BE2C (cell line): Measurements from ENCODE around the gene METTL25.
A peak's percentile ranks its signal among the peaks of the same experiment; 100 is the strongest.
"Not testable (repeated sequence)": the region's sequence is repeated elsewhere in the genome, so short reads cannot be mapped to it uniquely, and the experiment has no call there.

Experiments
- DNase-seq: peaks from one replicate; pipeline ENCODE4 v3.0.0-alpha.2; 2020
- H3K27me3 ChIP-seq: fragments of 250-450 bp; sonication (Bioruptor Pico); 2 replicates; pipeline ENCODE4 v1.5.1; 2020; ENCODE audit warnings: mild to moderate bottlenecking
- H3K36me3 ChIP-seq: fragments of 250-450 bp; sonication (Bioruptor Pico); 2 replicates; pipeline ENCODE4 v1.5.1; 2020; ENCODE audit warnings: mild to moderate bottlenecking
- H3K4me1 ChIP-seq: fragments of 250-450 bp; sonication (Bioruptor Pico); 2 replicates; pipeline ENCODE4 v1.5.1; 2020
- H3K4me3 ChIP-seq: 2 replicates; pipeline ENCODE4 v1.5.1; 2011; ENCODE audit warnings: low read depth, low read length
- H3K9me3 ChIP-seq: fragments of 250-450 bp; sonication (Bioruptor Pico); 2 replicates; pipeline ENCODE4 v1.5.1; 2020
- TF ChIP-seq, protein P1 (sequence below): IDR thresholded peaks from 2 replicates; pipeline ENCODE4 v1.5.1; 2012; ENCODE audit warnings: mild to moderate bottlenecking, low read depth, low read length

Gene METTL25

DNA sequence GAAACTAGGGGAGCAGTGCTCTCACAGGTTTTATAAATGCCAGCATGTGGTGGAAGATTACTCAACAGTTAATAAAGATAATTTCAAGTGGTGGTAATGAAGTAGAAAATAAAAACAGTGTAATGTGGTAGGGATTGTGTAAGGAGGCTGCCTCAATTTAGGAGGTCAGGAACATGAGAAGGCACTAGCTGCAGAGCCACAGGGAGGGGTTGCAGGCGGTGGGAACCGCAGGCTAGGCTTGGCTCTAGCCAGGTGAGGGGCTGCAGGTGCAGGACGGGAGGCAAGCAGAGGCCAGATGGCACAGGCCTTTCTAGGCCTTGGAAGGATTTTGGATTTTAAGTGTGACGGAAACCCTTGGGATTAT lies 768 bp downstream of the METTL25 start:
- H3K9me3 ChIP-seq: no peaks in the 10 kb centered on the region
- TF ChIP-seq, protein P1, sequence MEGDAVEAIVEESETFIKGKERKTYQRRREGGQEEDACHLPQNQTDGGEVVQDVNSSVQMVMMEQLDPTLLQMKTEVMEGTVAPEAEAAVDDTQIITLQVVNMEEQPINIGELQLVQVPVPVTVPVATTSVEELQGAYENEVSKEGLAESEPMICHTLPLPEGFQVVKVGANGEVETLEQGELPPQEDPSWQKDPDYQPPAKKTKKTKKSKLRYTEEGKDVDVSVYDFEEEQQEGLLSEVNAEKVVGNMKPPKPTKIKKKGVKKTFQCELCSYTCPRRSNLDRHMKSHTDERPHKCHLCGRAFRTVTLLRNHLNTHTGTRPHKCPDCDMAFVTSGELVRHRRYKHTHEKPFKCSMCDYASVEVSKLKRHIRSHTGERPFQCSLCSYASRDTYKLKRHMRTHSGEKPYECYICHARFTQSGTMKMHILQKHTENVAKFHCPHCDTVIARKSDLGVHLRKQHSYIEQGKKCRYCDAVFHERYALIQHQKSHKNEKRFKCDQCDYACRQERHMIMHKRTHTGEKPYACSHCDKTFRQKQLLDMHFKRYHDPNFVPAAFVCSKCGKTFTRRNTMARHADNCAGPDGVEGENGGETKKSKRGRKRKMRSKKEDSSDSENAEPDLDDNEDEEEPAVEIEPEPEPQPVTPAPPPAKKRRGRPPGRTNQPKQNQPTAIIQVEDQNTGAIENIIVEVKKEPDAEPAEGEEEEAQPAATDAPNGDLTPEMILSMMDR: no peak
- DNase-seq: no peak
- peak overlapping the region; percentile 81 for H3K4me3 ChIP-seq
- H3K27me3 ChIP-seq: no peaks in the 10 kb centered on the region
- H3K36me3 ChIP-seq: peaks cover 27% of the 10 kb centered on the region
- no peaks in the 10 kb centered on the region for H3K4me1 ChIP-seq

- H3K4me1 ChIP-seq, H3K27me3 ChIP-seq, H3K9me3 ChIP-seq, H3K4me3 ChIP-seq, DNase-seq: not testable (repeated sequence)
- H3K36me3 ChIP-seq: peaks cover 11% of the 10 kb centered on the region; the same call in 1 of the 2 replicates
Measured at GRCh38 chr12:82360834-82361233, 2.5 kb downstream of the METTL25 start.

DNA sequence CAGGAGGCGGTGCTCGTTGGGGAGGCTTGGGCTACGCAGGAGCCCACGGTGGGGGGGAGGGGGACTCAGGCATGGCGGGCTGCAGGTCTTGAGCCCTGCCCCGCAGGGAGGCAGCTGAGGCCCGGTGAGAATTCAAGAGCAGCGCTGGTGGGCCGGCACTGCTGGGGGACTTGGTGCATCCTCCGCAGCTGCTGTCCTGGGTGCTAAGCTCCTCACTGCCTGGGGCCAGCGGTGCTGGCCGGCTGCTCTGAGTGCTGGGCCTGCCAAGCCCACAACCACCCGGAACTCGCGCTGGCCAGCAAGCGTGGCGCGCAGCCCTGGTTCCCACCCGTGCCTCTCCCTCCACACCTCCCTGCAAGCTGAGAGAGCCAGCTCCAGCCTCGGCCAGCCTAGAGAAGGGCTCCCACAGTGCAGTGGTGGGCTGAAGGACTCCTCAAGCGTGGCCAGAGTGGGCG lies 3.2 kb downstream of the METTL25 start:
- H3K4me1 ChIP-seq: no peaks in the 10 kb centered on the region
- TF ChIP-seq, protein P1: no peak
- H3K9me3 ChIP-seq: no peaks in the 10 kb centered on the region
- no peak for DNase-seq
- H3K4me3 ChIP-seq: no peak overlapping the region
- peaks cover 5% of the 10 kb centered on the region; the same call in 1 of the 2 replicates for H3K36me3 ChIP-seq
- H3K27me3 ChIP-seq: no peaks in the 10 kb centered on the region

DNA sequence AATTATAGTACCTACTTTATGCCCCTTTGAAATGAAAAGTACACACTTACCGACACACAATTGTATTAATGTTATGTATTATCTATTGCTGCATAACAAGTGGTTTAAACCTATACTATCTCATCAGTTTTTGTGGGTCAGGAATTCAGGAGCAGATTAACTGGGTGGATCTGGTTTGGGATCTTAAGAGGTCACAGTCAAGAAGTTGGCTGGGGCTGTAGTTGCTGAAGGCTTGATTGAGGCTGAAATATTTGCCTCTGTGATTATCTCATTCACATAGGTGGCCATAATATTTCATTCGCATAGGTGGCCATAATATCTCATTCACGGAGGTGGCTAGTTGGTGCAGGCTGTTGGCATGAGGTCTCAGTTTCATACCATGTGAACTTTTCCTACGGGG lies 5.7 kb downstream of the METTL25 start:
- Histone ChIP-seq H3K27me3 (no peaks in the 10 kb centered on the region), H3K36me3 (no peaks in the 10 kb centered on the region), H3K4me1 (no peaks in the 10 kb centered on the region), H3K4me3 (no peak overlapping the region), H3K9me3 (no peaks in the 10 kb centered on the region; the same call in 1 of the 2 replicates)
- DNase-seq: no peak
- TF ChIP-seq, protein P1: no peak

DNA sequence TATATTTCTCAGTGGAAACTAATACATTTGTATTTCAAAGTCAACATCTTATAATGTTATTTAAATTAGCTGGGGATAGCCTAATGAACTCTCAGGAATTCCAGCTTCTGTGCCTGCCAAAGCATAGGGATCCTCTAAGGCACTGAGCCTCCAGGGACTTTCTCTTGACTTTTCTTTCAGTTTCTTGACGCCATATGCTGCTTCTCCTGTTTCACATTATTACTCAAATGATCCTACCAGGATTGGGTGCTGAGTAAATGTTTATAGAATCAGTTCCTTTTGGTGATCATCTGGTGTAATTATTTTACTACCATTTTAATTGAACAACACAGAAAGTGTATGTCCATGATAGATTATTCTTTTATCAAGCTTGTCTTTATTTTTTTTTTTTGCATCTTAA lies 7.9 kb downstream of the METTL25 start:
- Histone ChIP-seq H3K36me3 (no peaks in the 10 kb centered on the region), H3K27me3 (no peaks in the 10 kb centered on the region), H3K4me1 (no peaks in the 10 kb centered on the region), H3K9me3 (no peaks in the 10 kb centered on the region; the same call in 1 of the 2 replicates), H3K4me3 (no peak overlapping the region)
- DNase-seq: no peak
- TF ChIP-seq, protein P1: no peak

DNA sequence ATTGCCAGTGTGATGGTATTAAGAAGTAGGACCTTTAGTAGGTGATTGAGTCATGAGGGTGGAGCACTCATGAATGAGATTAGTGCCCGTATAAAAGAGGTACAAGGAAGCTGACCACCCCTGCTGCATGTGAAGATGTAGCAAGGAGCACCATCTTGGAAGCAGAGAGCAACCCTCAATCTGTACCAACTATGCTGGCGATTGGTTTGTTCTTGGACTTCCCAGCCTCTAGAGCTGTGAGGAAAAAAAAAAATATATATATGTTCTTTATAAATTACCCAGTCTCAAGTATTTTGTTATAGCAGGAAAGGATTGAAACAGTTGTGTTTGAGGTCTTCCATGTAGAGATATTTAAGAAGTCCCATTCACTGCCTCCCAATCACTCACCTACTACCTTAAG lies 16.9 kb downstream of the METTL25 start:
- DNase-seq: no peak
- Histone ChIP-seq H3K4me1 (no peaks in the 10 kb centered on the region), H3K36me3 (no peaks in the 10 kb centered on the region), H3K27me3 (no peaks in the 10 kb centered on the region), H3K9me3 (no peaks in the 10 kb centered on the region; the same call in 1 of the 2 replicates), H3K4me3 (no peak overlapping the region)
- TF ChIP-seq, protein P1: no peak

DNA sequence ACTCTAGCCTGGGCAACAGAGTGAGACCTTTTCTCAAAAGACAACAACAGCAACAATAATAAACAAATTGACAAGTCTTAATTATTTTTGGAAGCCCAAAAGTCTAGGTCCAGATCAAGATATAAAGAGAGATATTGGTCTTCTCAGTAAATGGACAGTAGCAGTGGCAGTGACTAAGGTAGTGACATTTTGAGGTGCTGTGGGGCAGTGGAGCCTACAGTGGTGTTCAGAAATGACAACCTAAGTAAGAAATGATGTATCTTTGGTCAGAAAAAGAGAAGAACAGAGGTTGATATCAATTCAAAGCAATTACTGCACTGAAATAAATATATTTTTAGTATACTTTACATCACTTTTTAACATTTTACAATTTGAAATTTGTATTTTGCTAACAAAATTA lies 20.7 kb downstream of the METTL25 start:
- TF ChIP-seq, protein P1: no peak
- no peak for DNase-seq
- no peaks in the 10 kb centered on the region for H3K27me3 ChIP-seq
- H3K9me3 ChIP-seq: no peaks in the 10 kb centered on the region; the same call in 1 of the 2 replicates
- no peaks in the 10 kb centered on the region for H3K4me1 ChIP-seq
- H3K36me3 ChIP-seq: no peaks in the 10 kb centered on the region
- H3K4me3 ChIP-seq: no peak overlapping the region
